ENCODE measurements around the gene G6PC1. TPM values are rescaled to one million over a fixed set of nuclear protein-coding genes. Genes with fewer than 3 reads are reported as not detected.

Gene G6PC1
- total and polyA plus RNA-seq, 2 of the 13 experiments (the other 11 are each of a cell fraction or from before 2014, with no cell fraction given): 1.7 to 37.9 TPM

DNA sequence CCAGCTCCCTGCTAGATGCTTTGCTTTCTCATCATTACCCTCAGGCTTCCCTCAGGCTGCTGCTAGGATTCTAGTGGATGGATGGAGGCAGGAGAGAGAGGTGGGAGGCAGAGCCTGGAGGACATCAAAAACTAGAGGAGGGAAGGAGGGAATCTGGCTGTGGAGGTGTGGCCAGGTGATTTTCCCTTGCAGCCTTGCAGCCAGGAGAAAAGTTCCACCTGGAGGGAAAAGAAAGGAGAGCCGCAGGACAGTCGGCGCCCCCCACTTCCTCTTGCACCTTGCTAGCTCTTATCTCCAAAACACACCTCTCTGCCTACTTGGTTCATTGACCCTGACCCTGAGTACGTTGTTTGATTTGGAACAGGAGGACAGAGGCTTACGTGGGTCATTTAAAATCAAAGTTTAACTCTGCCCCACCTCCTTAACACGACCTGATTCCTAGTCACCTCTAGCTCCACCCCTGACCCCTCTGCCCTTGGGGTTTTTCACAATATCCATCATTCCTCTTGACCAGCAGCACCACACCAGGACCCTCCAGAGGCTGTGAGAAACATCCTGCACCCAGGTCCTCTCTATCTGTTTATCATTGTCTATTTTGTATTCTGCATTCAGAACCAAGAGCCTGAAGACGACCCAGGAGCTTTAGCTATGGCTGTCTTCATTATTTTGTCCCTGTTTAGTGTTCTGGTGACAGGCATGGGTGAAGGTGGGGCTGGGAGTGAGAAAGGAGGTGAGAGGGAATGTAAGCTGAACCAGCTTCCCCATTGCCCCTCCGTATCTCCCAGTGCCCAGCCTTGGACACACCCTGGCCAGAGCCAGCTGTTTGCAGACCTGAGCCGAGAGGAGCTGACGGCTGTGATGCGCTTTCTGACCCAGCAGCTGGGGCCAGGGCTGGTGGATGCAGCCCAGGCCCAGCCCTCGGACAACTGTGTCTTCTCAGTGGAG, 33.7 kb upstream of the G6PC1 start (continued):
- TF ChIP-seq HMG20A (CRISPR knock-in tag; IDR thresholded peaks at IDR 0.05; ENCODE audit: borderline replicate concordance) (peak; percentile 84; the same call in 1 of the 2 replicates), ZNF317 (CRISPR knock-in tag; IDR thresholded peaks at IDR 0.05) (peak; percentile 17; the same call in 1 of the 2 replicates), HNRNPL (IDR thresholded peaks at IDR 0.05; ENCODE audit: low read depth, low read length) (no peak), PITX1 (CRISPR knock-in tag; IDR thresholded peaks at IDR 0.05) (peak; percentile 92), EP300 (IDR thresholded peaks at IDR 0.05; ENCODE audit: low read depth in 2 of 2, low read length in 2 of 2) (peak in 1 of 2 experiments; percentile 91; a peak in 2 of 4 replicates), EP300 (CRISPR knock-in tag; IDR thresholded peaks at IDR 0.05; ENCODE audit: borderline replicate concordance) (no peak), EZH2 (conservative IDR thresholded peaks at IDR 0.05; ENCODE audit: low read depth, low read length) (no peak), LCORL (IDR thresholded peaks at IDR 0.05) (no peak), LCORL (CRISPR knock-in tag; IDR thresholded peaks at IDR 0.05) (peak; percentile 91)
- TF ChIP-seq, protein P1, sequence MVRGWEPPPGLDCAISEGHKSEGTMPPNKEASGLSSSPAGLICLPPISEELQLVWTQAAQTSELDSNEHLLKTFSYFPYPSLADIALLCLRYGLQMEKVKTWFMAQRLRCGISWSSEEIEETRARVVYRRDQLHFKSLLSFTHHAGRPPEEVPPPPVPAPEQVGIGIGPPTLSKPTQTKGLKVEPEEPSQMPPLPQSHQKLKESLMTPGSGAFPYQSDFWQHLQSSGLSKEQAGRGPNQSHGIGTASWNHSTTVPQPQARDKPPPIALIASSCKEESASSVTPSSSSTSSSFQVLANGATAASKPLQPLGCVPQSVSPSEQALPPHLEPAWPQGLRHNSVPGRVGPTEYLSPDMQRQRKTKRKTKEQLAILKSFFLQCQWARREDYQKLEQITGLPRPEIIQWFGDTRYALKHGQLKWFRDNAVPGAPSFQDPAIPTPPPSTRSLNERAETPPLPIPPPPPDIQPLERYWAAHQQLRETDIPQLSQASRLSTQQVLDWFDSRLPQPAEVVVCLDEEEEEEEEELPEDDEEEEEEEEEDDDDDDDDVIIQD (CRISPR knock-in tag; IDR thresholded peaks at IDR 0.05; ENCODE audit: low read depth): no peak; the same call in 1 of the 2 replicates
- TF ChIP-seq, protein P2, sequence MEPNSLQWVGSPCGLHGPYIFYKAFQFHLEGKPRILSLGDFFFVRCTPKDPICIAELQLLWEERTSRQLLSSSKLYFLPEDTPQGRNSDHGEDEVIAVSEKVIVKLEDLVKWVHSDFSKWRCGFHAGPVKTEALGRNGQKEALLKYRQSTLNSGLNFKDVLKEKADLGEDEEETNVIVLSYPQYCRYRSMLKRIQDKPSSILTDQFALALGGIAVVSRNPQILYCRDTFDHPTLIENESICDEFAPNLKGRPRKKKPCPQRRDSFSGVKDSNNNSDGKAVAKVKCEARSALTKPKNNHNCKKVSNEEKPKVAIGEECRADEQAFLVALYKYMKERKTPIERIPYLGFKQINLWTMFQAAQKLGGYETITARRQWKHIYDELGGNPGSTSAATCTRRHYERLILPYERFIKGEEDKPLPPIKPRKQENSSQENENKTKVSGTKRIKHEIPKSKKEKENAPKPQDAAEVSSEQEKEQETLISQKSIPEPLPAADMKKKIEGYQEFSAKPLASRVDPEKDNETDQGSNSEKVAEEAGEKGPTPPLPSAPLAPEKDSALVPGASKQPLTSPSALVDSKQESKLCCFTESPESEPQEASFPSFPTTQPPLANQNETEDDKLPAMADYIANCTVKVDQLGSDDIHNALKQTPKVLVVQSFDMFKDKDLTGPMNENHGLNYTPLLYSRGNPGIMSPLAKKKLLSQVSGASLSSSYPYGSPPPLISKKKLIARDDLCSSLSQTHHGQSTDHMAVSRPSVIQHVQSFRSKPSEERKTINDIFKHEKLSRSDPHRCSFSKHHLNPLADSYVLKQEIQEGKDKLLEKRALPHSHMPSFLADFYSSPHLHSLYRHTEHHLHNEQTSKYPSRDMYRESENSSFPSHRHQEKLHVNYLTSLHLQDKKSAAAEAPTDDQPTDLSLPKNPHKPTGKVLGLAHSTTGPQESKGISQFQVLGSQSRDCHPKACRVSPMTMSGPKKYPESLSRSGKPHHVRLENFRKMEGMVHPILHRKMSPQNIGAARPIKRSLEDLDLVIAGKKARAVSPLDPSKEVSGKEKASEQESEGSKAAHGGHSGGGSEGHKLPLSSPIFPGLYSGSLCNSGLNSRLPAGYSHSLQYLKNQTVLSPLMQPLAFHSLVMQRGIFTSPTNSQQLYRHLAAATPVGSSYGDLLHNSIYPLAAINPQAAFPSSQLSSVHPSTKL (CRISPR knock-in tag; IDR thresholded peaks at IDR 0.05): peak; percentile 89
- TF ChIP-seq, protein P3, sequence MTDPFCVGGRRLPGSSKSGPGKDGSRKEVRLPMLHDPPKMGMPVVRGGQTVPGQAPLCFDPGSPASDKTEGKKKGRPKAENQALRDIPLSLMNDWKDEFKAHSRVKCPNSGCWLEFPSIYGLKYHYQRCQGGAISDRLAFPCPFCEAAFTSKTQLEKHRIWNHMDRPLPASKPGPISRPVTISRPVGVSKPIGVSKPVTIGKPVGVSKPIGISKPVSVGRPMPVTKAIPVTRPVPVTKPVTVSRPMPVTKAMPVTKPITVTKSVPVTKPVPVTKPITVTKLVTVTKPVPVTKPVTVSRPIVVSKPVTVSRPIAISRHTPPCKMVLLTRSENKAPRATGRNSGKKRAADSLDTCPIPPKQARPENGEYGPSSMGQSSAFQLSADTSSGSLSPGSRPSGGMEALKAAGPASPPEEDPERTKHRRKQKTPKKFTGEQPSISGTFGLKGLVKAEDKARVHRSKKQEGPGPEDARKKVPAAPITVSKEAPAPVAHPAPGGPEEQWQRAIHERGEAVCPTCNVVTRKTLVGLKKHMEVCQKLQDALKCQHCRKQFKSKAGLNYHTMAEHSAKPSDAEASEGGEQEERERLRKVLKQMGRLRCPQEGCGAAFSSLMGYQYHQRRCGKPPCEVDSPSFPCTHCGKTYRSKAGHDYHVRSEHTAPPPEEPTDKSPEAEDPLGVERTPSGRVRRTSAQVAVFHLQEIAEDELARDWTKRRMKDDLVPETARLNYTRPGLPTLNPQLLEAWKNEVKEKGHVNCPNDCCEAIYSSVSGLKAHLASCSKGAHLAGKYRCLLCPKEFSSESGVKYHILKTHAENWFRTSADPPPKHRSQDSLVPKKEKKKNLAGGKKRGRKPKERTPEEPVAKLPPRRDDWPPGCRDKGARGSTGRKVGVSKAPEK (CRISPR knock-in tag; IDR thresholded peaks at IDR 0.05; ENCODE audit: borderline replicate concordance): no peak
- TF ChIP-seq, protein P4, sequence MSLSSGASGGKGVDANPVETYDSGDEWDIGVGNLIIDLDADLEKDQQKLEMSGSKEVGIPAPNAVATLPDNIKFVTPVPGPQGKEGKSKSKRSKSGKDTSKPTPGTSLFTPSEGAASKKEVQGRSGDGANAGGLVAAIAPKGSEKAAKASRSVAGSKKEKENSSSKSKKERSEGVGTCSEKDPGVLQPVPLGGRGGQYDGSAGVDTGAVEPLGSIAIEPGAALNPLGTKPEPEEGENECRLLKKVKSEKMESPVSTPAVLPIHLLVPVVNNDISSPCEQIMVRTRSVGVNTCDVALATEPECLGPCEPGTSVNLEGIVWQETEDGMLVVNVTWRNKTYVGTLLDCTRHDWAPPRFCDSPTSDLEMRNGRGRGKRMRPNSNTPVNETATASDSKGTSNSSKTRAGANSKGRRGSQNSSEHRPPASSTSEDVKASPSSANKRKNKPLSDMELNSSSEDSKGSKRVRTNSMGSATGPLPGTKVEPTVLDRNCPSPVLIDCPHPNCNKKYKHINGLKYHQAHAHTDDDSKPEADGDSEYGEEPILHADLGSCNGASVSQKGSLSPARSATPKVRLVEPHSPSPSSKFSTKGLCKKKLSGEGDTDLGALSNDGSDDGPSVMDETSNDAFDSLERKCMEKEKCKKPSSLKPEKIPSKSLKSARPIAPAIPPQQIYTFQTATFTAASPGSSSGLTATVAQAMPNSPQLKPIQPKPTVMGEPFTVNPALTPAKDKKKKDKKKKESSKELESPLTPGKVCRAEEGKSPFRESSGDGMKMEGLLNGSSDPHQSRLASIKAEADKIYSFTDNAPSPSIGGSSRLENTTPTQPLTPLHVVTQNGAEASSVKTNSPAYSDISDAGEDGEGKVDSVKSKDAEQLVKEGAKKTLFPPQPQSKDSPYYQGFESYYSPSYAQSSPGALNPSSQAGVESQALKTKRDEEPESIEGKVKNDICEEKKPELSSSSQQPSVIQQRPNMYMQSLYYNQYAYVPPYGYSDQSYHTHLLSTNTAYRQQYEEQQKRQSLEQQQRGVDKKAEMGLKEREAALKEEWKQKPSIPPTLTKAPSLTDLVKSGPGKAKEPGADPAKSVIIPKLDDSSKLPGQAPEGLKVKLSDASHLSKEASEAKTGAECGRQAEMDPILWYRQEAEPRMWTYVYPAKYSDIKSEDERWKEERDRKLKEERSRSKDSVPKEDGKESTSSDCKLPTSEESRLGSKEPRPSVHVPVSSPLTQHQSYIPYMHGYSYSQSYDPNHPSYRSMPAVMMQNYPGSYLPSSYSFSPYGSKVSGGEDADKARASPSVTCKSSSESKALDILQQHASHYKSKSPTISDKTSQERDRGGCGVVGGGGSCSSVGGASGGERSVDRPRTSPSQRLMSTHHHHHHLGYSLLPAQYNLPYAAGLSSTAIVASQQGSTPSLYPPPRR (CRISPR knock-in tag; IDR thresholded peaks at IDR 0.05; ENCODE audit: borderline replicate concordance): peak; percentile 97

Measured in HepG2 (cell line).